ENCODE data around the gene SLC29A2.

SLC29A2 gene

DNA sequence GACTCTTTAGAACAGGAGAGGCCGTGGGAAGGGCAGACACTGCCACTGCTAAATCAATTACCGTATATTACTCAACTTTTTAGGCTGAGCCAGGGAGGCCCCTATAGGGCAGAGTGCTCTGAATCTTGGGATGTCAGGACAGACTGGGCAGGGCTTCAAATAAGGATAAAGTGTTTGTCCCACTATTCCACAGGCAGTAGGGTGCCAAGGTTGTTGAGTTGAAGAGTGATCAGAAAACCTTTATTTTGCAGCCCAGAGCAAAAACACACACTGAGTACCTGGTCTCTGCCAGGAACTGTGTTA lies 22.5 kb downstream of the SLC29A2 start:
- H3K4me1 ChIP-seq (ENCODE audit: control insufficient read depth in 5 of 5, insufficient read depth in 5 of 5, low read length in 5 of 5): peaks cover 7 to 45% (median 40%) of the 10 kb centered on the region in 5 donors
- H3K36me3 ChIP-seq (ENCODE audit: control insufficient read depth in 5 of 5, insufficient read depth in 5 of 5, low read length in 5 of 5): no peaks in the 10 kb centered on the region
- no peaks in the 10 kb centered on the region for H3K27me3 ChIP-seq (ENCODE audit: control insufficient read depth in 5 of 5, insufficient read depth in 4 of 5, low read length in 5 of 5)
- H3K4me3 ChIP-seq (ENCODE audit: low read depth in 1 of 5, low read length in 5 of 5): no peak overlapping the region
- H3K27ac ChIP-seq (ENCODE audit: low read depth, low read length): no peak overlapping the region
- no peaks in the 10 kb centered on the region for H3K9me3 ChIP-seq (ENCODE audit: control insufficient read depth in 5 of 5, low read length in 5 of 5)
- H3K9ac ChIP-seq (ENCODE audit: low read length in 5 of 5): no peak overlapping the region

DNA sequence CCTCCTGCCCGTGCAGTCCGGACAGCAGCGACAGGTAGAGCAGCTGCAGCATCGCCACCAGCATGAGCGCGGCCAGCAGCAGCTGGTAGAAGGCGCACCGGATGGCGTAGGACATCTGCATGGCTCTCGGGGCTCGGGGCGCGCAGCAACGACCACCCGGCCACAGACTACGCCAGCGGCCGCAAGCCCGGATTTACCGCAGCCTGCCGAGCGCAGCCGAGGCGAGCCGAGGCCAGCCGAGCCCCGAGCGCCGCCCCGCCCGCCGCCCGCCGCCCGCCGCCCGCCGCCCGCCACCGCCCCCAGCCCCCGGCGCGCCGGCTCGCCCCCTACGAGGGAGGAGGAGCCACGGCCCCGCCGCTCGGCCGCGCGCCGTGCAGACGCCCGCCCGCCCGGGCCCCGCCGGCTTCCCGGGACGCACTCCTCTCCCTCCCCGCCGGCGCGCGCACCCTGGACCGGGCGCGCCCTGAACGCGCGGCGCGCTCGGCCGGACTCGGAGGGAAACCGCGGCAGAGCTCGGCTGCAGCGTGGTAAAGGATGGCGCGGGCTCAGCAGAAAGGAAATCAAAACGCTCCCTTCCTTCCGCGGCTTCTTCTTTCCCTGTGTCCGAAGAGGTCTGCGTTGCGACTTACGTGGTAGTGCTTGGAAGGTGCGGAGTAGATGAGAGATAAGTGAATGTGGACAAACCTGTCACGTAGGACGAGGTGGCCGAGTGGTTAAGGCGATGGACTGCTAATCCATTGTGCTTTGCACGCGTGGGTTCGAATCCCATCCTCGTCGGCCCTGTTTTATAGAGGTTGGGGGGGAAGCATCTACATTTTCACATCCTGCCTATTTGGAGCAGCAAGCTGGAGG lies 23.9 kb downstream of the SLC29A2 start, which contains the start of gene B4GAT1:
B4GAT1 (minus strand) TSS at position 205 of the 852 bp plus-strand sequence; CDS start at position 121, 84 bp downstream.
- peak within 1 kb of the TSS; percentile 86 to 95 (median 93) for H3K4me3 ChIP-seq (ENCODE audit: low read depth in 1 of 5, low read length in 5 of 5)
- H3K27ac ChIP-seq (ENCODE audit: low read depth, low read length): peak within 1 kb of the TSS; percentile 57
- no peaks in the 10 kb centered on the region for H3K9me3 ChIP-seq (ENCODE audit: control insufficient read depth in 5 of 5, low read length in 5 of 5)
- peaks cover 9 to 55% (median 47%) of the 10 kb centered on the region in 5 donors for H3K4me1 ChIP-seq (ENCODE audit: control insufficient read depth in 5 of 5, insufficient read depth in 5 of 5, low read length in 5 of 5)
- no peaks in the 10 kb centered on the region for H3K27me3 ChIP-seq (ENCODE audit: control insufficient read depth in 5 of 5, insufficient read depth in 4 of 5, low read length in 5 of 5)
- peaks cover 0 to 1% (median 0%) of the 10 kb centered on the region in 5 donors for H3K36me3 ChIP-seq (ENCODE audit: control insufficient read depth in 5 of 5, insufficient read depth in 5 of 5, low read length in 5 of 5)
- H3K9ac ChIP-seq (ENCODE audit: low read length in 5 of 5): peak within 1 kb of the TSS; percentile 65 to 93 (median 77)

DNA sequence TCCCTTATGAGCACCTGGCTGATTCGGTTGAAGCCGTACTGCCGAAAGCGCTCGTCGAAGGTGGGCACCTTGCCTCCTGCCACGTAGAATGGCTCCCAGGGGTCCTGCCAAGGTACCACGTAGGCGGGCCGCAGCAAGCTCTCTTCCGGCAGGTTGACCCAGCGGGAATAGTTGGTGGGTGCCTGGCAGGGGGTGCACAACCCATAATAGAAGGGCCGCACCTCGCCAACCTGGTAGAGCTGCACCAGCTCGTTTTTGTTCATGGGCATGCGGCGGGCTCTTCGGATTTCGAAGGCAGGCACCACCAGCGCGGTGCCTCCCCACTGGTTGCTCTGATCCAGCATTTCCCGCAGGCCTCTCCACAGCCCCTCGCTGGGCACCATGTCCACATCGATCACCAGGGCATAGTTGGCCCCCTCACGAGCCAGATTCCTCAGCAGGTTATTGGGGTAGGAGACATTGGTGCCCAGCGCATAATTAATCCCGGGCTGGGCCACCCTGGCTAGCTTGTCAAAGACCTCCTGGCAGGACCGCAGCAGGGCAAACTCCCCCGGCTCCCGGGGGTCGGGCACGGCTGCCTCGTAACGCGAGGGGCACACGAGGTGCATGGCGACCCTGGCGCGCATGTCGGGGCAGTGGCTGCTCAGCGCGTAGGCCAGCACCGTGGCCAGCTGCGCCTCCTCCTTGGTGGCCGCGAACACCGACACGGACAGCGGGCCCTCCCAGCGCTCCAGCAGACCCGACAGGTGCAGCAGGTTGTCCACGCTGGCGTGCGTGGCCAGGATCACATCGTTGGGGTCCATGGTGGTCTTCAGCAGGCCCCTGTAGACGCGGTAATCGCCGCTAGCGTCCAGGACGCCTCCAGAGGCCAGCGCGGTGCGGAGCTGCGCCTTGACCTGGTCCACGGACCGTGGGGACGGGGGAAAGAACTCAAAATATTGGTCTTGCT lies 24.8 kb downstream of the SLC29A2 start:
- peak overlapping the region; percentile 65 to 93 (median 77) for H3K9ac ChIP-seq (ENCODE audit: low read length in 5 of 5)
- H3K27me3 ChIP-seq (ENCODE audit: control insufficient read depth in 5 of 5, insufficient read depth in 4 of 5, low read length in 5 of 5): no peaks in the 10 kb centered on the region
- H3K36me3 ChIP-seq (ENCODE audit: control insufficient read depth in 5 of 5, insufficient read depth in 5 of 5, low read length in 5 of 5): peaks cover 0 to 10% (median 5%) of the 10 kb centered on the region in 5 donors
- H3K9me3 ChIP-seq (ENCODE audit: control insufficient read depth in 5 of 5, low read length in 5 of 5): no peaks in the 10 kb centered on the region
- H3K4me1 ChIP-seq (ENCODE audit: control insufficient read depth in 5 of 5, insufficient read depth in 5 of 5, low read length in 5 of 5): peaks cover 9 to 55% (median 47%) of the 10 kb centered on the region in 5 donors
- H3K4me3 ChIP-seq (ENCODE audit: low read depth in 1 of 5, low read length in 5 of 5): peak overlapping the region; percentile 39 to 95 (median 86)
- peak overlapping the region; percentile 57 for H3K27ac ChIP-seq (ENCODE audit: low read depth, low read length)

DNA sequence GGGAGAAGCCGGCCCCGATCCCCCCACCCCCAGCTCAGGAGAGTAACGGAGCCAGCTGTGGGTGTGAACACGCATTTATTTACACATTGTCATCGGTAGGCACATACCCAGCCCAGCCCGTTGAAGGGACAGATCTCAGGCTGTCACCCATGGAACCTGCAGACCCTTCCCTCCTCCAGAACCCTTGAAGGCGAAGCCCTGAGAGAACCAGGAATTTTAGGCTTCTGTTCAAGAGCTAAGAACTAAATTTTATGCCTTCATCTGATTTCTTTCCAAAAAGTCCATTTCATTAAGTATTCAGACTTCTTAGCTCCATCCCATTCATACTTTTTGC lies 26.3 kb downstream of the SLC29A2 start:
- Histone ChIP-seq H3K4me1 (ENCODE audit: control insufficient read depth in 5 of 5, insufficient read depth in 5 of 5, low read length in 5 of 5) (peaks cover 9 to 55% (median 47%) of the 10 kb centered on the region in 5 donors), H3K9me3 (ENCODE audit: control insufficient read depth in 5 of 5, low read length in 5 of 5) (no peaks in the 10 kb centered on the region), H3K36me3 (ENCODE audit: control insufficient read depth in 5 of 5, insufficient read depth in 5 of 5, low read length in 5 of 5) (peaks cover 0 to 24% (median 20%) of the 10 kb centered on the region in 5 donors)

DNA sequence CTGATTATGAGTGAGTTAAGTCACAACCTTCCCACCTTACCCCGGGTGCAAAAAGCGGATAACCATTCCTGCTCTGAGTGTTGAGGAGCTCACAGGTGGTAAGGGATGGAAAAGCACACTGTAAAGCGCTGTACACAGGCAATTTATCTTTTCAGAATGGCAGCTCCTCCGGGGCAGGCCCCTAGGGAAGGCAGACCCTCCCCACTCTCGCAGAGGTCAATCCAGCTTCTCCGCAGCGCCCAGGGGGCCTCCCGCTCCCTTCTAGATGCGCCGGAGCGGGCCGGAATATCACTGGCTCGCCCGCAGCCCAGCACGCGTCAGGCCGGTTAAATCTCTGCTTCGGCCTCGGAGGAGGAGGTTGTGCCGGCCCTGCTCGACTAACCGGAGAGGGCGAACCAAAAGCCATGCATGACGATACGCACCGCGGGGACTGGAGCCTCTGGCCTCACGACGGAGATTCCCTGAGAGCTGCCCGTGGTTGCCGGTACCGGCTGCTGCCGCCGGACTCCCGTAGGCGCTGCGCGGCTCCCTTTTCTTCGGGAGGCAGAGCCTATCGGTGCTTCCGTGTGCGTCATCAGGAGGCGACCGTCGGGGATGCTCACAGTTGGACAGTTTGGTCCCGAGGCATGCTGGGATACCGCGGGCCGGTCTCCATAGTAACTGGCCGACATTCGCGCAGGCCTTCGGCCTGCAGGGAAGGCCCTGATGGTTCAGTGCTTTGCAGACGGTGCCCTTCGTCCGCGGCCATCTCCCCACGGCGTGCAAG lies 26.8 kb downstream of the SLC29A2 start, which contains the start of gene BRMS1:
BRMS1 (minus strand) TSS at position 555 of the 766 bp plus-strand sequence. CDS start 2,870 bp downstream, outside the sequence.
- H3K27ac ChIP-seq (ENCODE audit: low read depth, low read length): peak within 1 kb of the TSS; percentile 67
- H3K9ac ChIP-seq (ENCODE audit: low read length in 5 of 5): peak within 1 kb of the TSS; percentile 81 to 98 (median 87)
- peaks cover 9 to 55% (median 47%) of the 10 kb centered on the region in 5 donors for H3K4me1 ChIP-seq (ENCODE audit: control insufficient read depth in 5 of 5, insufficient read depth in 5 of 5, low read length in 5 of 5)
- H3K4me3 ChIP-seq (ENCODE audit: low read depth in 1 of 5, low read length in 5 of 5): peak within 1 kb of the TSS; percentile 92 to 97 (median 95)
- H3K36me3 ChIP-seq (ENCODE audit: control insufficient read depth in 5 of 5, insufficient read depth in 5 of 5, low read length in 5 of 5): peaks cover 0 to 30% (median 25%) of the 10 kb centered on the region in 5 donors
- no peaks in the 10 kb centered on the region for H3K9me3 ChIP-seq (ENCODE audit: control insufficient read depth in 5 of 5, low read length in 5 of 5)
- H3K27me3 ChIP-seq (ENCODE audit: control insufficient read depth in 5 of 5, insufficient read depth in 4 of 5, low read length in 5 of 5): no peaks in the 10 kb centered on the region

More for the DNA sequence above, 26.3 kb downstream of the SLC29A2 start:
- Histone ChIP-seq H3K27me3 (ENCODE audit: control insufficient read depth in 5 of 5, insufficient read depth in 4 of 5, low read length in 5 of 5) (no peaks in the 10 kb centered on the region), H3K9ac (ENCODE audit: low read length in 5 of 5) (peak overlapping the region in 3 of 5 donors; percentile 81 to 87 (median 82)), H3K4me3 (ENCODE audit: low read depth in 1 of 5, low read length in 5 of 5) (peak overlapping the region; percentile 63 to 97 (median 95)), H3K27ac (ENCODE audit: low read depth, low read length) (peak overlapping the region; percentile 67)

DNA sequence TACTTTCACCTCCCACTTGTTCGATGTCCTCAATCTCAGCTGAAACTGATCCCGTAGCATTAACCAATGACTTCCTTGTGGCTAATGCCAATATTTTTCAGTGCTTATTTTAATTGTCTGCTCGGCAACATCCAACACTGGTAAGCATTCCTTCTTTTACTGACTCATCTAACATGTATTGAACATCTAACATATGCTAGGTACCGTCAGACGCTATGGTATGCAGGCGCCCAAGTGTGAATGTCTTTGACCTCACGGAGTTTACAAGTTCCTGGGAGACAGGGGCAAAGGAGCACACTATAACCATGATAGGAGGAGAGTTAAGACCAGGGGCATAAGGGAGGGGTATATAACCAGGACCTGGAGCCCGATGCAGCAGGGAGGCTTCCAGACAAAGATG lies 28.4 kb downstream of the SLC29A2 start:
- Histone ChIP-seq H3K27ac (ENCODE audit: low read depth, low read length) (no peak overlapping the region), H3K36me3 (ENCODE audit: control insufficient read depth in 5 of 5, insufficient read depth in 5 of 5, low read length in 5 of 5) (peaks cover 0 to 43% (median 39%) of the 10 kb centered on the region in 5 donors), H3K4me3 (ENCODE audit: low read depth in 1 of 5, low read length in 5 of 5) (no peak overlapping the region), H3K9me3 (ENCODE audit: control insufficient read depth in 5 of 5, low read length in 5 of 5) (no peaks in the 10 kb centered on the region), H3K9ac (ENCODE audit: low read length in 5 of 5) (no peak overlapping the region), H3K4me1 (ENCODE audit: control insufficient read depth in 5 of 5, insufficient read depth in 5 of 5, low read length in 5 of 5) (peaks cover 9 to 46% (median 43%) of the 10 kb centered on the region in 5 donors), H3K27me3 (ENCODE audit: control insufficient read depth in 5 of 5, insufficient read depth in 4 of 5, low read length in 5 of 5) (no peaks in the 10 kb centered on the region)

DNA sequence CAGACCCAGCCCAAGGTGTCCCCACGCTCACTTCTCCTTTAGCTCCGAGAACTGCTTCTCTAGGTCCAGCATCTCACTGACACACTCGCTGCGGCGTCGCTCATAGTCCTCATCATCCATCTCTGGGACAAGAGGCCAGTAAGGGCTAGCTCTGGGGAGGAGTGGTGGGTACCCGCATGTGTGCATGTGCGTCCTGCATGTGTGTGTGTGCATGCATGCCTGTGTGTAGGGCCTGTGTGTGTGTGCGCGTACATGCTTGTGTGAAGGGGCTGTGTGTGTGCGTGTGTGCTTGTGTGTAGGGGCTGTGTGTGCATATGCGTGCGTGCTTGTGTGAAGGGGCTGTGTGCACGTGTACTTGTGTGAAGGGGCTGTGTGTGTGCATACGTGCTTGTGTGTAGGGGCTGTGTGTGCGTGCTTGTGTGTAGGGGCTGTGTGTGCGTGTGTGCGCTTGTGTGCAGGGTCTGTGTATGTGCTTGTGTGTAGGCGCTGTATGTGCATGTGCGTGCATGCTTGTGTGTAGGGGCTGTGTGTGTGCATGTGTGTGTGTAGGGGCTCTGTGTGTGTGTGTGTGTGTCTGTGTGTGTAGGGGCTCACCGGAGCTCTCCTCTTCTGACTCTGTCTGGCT lies 29.9 kb downstream of the SLC29A2 start:
- Histone ChIP-seq H3K36me3 (ENCODE audit: control insufficient read depth in 5 of 5, insufficient read depth in 5 of 5, low read length in 5 of 5) (peaks cover 0 to 53% (median 48%) of the 10 kb centered on the region in 5 donors), H3K4me3 (ENCODE audit: low read depth in 1 of 5, low read length in 5 of 5) (no peak overlapping the region), H3K27ac (ENCODE audit: low read depth, low read length) (no peak overlapping the region), H3K9ac (ENCODE audit: low read length in 5 of 5) (no peak overlapping the region), H3K4me1 (ENCODE audit: control insufficient read depth in 5 of 5, insufficient read depth in 5 of 5, low read length in 5 of 5) (peaks cover 7 to 38% (median 37%) of the 10 kb centered on the region in 5 donors), H3K9me3 (ENCODE audit: control insufficient read depth in 5 of 5, low read length in 5 of 5) (no peaks in the 10 kb centered on the region), H3K27me3 (ENCODE audit: control insufficient read depth in 5 of 5, insufficient read depth in 4 of 5, low read length in 5 of 5) (no peaks in the 10 kb centered on the region)

DNA sequence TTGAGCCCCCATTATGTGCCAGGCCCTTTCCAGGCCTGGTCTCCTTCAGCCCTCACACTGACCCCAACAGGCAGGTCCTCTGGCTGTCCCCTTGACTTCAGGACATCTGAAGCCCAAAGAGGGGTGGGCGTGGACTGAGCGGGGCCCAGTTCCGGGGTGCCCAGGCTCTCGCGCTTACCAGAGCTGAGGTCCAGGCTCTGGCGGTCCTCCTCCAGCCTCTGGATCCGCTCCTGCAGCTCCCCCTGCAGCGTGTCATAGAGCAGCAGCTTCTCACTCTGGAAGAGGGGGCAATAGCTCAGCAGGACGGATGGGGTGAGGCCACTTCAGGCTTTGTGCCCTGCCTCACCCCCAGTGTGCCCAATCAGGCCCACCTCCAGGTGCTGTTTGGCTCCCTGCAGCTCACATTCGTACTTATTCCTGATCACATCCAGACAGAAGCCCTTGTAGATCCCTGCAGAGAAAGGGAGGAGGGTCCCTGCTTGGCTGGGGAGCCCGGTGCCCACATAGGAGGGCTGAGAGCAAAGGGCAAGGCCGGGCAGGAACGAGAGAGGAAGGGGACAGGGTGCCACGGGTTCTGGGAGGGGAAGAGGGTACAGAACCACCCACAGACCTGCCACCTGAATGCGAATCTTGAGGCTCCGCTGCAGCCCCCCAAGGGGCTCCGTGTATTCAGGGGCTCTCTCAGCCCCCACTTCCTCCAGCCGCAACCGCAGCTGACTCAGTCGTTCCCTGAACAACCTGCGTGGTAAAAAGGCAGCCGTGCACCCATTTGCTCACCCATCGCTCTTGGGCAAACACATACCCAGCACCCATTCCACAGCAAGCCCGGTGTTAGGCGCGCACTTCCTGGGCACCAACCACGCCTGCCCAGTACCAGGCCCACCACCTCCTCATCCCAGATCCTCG lies 30.7 kb downstream of the SLC29A2 start:
- peaks cover 6 to 38% (median 37%) of the 10 kb centered on the region in 5 donors for H3K4me1 ChIP-seq (ENCODE audit: control insufficient read depth in 5 of 5, insufficient read depth in 5 of 5, low read length in 5 of 5)
- H3K27me3 ChIP-seq (ENCODE audit: control insufficient read depth in 5 of 5, insufficient read depth in 4 of 5, low read length in 5 of 5): peaks cover 0 to 4% (median 0%) of the 10 kb centered on the region in 5 donors
- H3K9me3 ChIP-seq (ENCODE audit: control insufficient read depth in 5 of 5, low read length in 5 of 5): no peaks in the 10 kb centered on the region
- peaks cover 0 to 53% (median 48%) of the 10 kb centered on the region in 5 donors for H3K36me3 ChIP-seq (ENCODE audit: control insufficient read depth in 5 of 5, insufficient read depth in 5 of 5, low read length in 5 of 5)
- no peak overlapping the region for H3K9ac ChIP-seq (ENCODE audit: low read length in 5 of 5)
- H3K27ac ChIP-seq (ENCODE audit: low read depth, low read length): no peak overlapping the region
- H3K4me3 ChIP-seq (ENCODE audit: low read depth in 1 of 5, low read length in 5 of 5): no peak overlapping the region

Data from subcutaneous abdominal adipose tissue (tissue), 5 donors.